ENCODE measurements around the gene CCDC160. TPM values are rescaled to one million over a fixed set of nuclear protein-coding genes. Genes with fewer than 3 reads are reported as not detected.

CCDC160 gene
- total and polyA plus RNA-seq, 2 of the 8 experiments (the other 6 are each of a cell fraction or from before 2014, with no cell fraction given) = 0.92 to 2.6 TPM

DNA sequence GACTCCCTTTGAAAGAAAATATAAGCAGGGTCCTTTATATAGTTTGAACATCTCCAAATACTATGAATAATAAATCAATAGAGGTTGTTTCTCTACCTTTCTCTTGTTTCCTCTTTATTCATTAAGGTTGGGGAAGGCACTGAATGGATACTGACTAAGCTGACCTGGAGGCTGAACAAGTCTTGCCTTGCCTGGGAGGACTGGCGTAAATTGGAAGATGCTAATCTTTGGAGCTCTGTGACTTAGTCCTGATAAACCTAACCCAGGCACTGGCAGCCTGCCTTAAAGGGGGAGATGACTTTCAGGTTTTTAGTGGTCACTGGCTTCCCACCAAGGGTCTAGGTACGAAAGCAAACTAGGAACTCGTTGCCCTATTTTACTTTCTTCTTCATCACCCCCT lies 10.5 kb downstream of the CCDC160 start (continued):
- TF ChIP-seq EP300 (IDR thresholded peaks at IDR 0.05; ENCODE audit: borderline replicate concordance in 1 of 2, low read depth in 2 of 2, low read length in 2 of 2) = no peak
- TF ChIP-seq CEBPB (IDR thresholded peaks at IDR 0.05; ENCODE audit: low read depth, low read length) = no peak
- TF ChIP-seq, protein P1, sequence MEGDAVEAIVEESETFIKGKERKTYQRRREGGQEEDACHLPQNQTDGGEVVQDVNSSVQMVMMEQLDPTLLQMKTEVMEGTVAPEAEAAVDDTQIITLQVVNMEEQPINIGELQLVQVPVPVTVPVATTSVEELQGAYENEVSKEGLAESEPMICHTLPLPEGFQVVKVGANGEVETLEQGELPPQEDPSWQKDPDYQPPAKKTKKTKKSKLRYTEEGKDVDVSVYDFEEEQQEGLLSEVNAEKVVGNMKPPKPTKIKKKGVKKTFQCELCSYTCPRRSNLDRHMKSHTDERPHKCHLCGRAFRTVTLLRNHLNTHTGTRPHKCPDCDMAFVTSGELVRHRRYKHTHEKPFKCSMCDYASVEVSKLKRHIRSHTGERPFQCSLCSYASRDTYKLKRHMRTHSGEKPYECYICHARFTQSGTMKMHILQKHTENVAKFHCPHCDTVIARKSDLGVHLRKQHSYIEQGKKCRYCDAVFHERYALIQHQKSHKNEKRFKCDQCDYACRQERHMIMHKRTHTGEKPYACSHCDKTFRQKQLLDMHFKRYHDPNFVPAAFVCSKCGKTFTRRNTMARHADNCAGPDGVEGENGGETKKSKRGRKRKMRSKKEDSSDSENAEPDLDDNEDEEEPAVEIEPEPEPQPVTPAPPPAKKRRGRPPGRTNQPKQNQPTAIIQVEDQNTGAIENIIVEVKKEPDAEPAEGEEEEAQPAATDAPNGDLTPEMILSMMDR (IDR thresholded peaks at IDR 0.05; ENCODE audit: control extremely low read depth in 1 of 3, insufficient read depth in 1 of 3, low read depth in 1 of 3, low read length in 3 of 3) = no peak

Data from H1 (cell line).